ENCODE measurements around the gene XAGE3. TPM values are rescaled to one million over a fixed set of nuclear protein-coding genes. Genes with fewer than 3 reads are reported as not detected.

The XAGE3 gene
- total RNA-seq, 2 experiments from 2014 or later, result not detected

Other genes with a start within 250 kb of the XAGE3 start
- not detected for gene SSX7, start 213.2 kb downstream of the XAGE3 start, total RNA-seq
- gene SSX2, start 160.9 kb downstream of the XAGE3 start, total RNA-seq, result not detected
- gene SSX2B, start 116.8 kb downstream of the XAGE3 start, total RNA-seq, result not detected
- gene SPANXN5, start 70.7 kb downstream of the XAGE3 start, total RNA-seq, result not detected
- gene XAGE5, start 56.8 kb downstream of the XAGE3 start, total RNA-seq, result not detected
- 10 to 100 TPM; 15.6 to 16.6 TPM for gene FAM156B, start 29.2 kb upstream of the XAGE3 start, total RNA-seq
- 10 to 100 TPM; 19.3 to 23.3 TPM for gene FAM156A, start 90.4 kb upstream of the XAGE3 start, total RNA-seq
- gene GPR173, start 180.7 kb upstream of the XAGE3 start, total RNA-seq, result under 1 TPM; 0.08 to 0.14 TPM
- gene TSPYL2, start 214.3 kb upstream of the XAGE3 start, total RNA-seq, result 10 to 100 TPM; 73.2 to 76.4 TPM
- gene KANTR, start 226.1 kb upstream of the XAGE3 start, total RNA-seq, result 10 to 100 TPM; 14.2 to 16.1 TPM